D721Med (cell line): ENCODE results near the gene TMEM30A.

Source experiments
- DNase-seq: peaks from one replicate; pipeline ENCODE4 v3.0.0; 2011; ENCODE audit warnings: low spot score; ENCODE audit not compliant: insufficient read length
- FAIRE-seq: peaks from 2 replicates; lab custom pipeline; 2011; peaks lifted over from hg19 to GRCh38; lab: Jason Lieb, UNC
- TF ChIP-seq, protein P1 (sequence below): IDR thresholded peaks from 2 replicates; pipeline ENCODE4 v1.5.1; 2012; ENCODE audit warnings: mild to moderate bottlenecking, control low read depth; ENCODE audit not compliant: insufficient read depth; ENCODE audit errors: missing control alignments

The TMEM30A gene

DNA sequence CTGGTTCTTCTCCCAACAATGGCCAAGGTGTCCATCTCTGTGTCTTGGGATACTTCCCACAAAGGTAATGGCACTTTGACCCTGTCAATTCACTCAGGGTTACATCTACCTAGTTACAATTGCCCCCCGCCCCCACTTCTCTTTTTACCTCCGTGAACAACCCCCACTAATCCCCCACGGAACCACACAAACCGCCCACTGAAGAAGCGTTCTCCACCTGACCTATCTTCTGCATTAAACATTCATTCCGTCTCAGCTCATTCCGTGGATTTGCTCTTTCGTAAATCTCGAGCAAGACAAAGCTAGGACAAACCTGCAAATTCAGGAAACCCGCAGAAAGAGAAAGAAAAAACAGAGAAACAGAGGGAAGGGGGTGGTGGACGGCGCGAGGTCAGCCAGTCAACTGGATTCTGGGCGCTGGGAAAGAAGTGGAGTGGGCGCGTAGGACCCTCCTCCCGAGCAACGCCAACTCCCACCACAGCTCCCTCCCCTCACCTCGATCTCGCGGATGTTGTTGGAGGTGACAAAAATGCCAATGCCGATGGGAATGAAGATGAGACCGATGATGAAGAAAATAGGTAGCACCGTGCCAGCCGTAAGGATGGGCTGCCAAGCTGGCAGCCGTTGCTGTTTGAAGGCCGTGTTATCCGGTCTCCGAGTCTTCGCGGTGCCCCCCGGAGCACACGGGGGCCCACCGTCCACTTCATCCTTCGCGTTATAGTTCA lies 523 bp downstream of the TMEM30A start:
- TF ChIP-seq, protein P1, sequence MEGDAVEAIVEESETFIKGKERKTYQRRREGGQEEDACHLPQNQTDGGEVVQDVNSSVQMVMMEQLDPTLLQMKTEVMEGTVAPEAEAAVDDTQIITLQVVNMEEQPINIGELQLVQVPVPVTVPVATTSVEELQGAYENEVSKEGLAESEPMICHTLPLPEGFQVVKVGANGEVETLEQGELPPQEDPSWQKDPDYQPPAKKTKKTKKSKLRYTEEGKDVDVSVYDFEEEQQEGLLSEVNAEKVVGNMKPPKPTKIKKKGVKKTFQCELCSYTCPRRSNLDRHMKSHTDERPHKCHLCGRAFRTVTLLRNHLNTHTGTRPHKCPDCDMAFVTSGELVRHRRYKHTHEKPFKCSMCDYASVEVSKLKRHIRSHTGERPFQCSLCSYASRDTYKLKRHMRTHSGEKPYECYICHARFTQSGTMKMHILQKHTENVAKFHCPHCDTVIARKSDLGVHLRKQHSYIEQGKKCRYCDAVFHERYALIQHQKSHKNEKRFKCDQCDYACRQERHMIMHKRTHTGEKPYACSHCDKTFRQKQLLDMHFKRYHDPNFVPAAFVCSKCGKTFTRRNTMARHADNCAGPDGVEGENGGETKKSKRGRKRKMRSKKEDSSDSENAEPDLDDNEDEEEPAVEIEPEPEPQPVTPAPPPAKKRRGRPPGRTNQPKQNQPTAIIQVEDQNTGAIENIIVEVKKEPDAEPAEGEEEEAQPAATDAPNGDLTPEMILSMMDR, result no peak
- no peak for FAIRE-seq

GRCh38 chr6:75282706-75283105 lies 1.9 kb downstream of the TMEM30A start:
- no peak for FAIRE-seq

More for the DNA sequence above, 523 bp downstream of the TMEM30A start:
- DNase-seq, result no peak

DNA sequence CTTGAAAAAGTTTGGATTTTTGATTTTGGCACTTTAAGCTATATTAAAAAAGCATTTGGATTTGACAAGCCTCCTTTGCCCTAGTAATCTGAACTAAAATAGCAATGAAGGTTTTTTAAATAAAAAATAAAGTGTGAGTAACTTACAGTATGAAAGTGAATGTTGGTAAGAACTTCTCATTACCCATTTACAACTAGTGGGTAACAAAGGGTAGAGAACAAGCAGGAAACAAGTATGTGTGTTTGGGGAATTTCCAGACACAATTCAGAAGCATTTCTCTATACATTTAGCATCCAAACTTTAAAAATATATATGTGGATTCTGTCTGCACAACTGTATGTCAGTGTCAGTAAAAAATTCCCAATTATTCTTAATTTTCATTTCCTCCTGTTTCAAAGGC lies 2.9 kb downstream of the TMEM30A start:
- DNase-seq, result no peak
- TF ChIP-seq, protein P1, result no peak
- FAIRE-seq, result no peak

More at GRCh38 chr6:75282706-75283105, 1.9 kb downstream of the TMEM30A start:
- TF ChIP-seq, protein P1, result no peak
- DNase-seq, result no peak

DNA sequence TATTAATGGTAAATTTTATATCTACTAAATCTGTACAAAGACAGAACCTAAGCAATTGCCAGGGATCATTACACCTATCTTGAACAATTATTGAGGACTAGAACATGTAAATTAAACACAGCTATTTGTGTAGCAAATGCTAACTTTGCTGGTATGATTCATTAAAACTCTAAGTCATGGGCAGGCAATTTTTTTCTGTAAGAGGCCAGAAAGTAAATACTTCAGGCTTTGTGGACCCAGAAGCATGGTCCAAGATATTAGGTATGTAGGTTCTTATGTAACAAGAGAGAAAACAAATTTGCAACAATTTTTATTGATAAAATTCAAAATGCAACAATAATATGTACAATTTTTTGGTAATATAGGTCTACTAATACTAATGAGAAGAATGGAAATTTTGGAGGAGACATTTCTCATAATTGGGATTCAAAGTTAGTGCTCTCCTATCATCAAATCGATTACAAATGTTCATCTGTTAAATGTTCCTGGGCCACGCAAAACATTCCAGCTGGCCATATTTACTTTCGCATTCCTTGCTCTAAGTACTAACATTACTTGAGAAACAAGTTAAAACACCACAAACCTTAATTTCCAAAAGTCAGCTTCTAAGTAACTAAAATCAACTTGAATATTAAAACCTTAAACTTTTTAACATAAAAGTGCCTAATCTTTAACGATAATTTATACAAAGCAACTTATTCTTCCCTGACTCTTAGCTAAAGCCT lies 4.3 kb downstream of the TMEM30A start:
- TF ChIP-seq, protein P1, result no peak
- no peak for DNase-seq
- FAIRE-seq, result peak; percentile 81

GRCh38 chr6:75279418-75279817 lies 5.2 kb downstream of the TMEM30A start:
- TF ChIP-seq, protein P1, result no peak
- DNase-seq (no peak), FAIRE-seq (no peak)

GRCh38 chr6:75278474-75279077 lies 6.0 kb downstream of the TMEM30A start:
- DNase-seq (no peak), FAIRE-seq (no peak)
- TF ChIP-seq, protein P1, result no peak
